C4-2B (cell line): ENCODE results near the gene NUP210.

Source experiments
- CTCF ChIP-seq: fragments of 450-650 bp; conservative IDR thresholded peaks from 2 replicates; pipeline ENCODE4 v1.5.1; 2017; ENCODE audit warnings: mild to moderate bottlenecking
- ZFX ChIP-seq: fragments of 450-650 bp; IDR thresholded peaks from 2 replicates; pipeline ENCODE4 v1.6.1; 2017

GRCh38 chr3:13352621-13353131 lies 67.4 kb downstream of the NUP210 start:
- TF ChIP-seq CTCF: no peak
- no peak for TF ChIP-seq ZFX
